Measurements from ENCODE around the gene FKBP1A. TPM values are rescaled to one million over a fixed set of nuclear protein-coding genes. Genes with fewer than 3 reads are reported as not detected.

The FKBP1A gene
- polyA plus RNA-seq, 1 experiment: 476 TPM

GRCh38 chr20:1391640-1392442 lies 1.0 kb downstream of the FKBP1A start:
- Histone ChIP-seq H3K4me3 (ENCODE audit: low read depth, low read length) (peak overlapping the region; percentile 79), H3K27me3 (ENCODE audit: control insufficient read depth, insufficient read depth, low read length) (no peaks in the 10 kb centered on the region), H3K36me3 (ENCODE audit: control insufficient read depth, insufficient read depth, low read length) (no peaks in the 10 kb centered on the region)
- ChIA-PET CTCF (interaction anchor here (0.7 to 1.5 kb wide), 7 partner anchors 10 to 181 kb away, joined by 3 to 4 read pairs (median 3); no protein-coding TSS in a partner anchor), POLR2A (interaction anchor here (0.5 kb wide), 1 partner anchor 56 kb away, joined by 5 read pairs; no protein-coding TSS in a partner anchor)
- no peak for DNase-seq (ENCODE audit: low read depth)
- no peak for TF ChIP-seq CTCF (IDR thresholded peaks at IDR 0.05; ENCODE audit: insufficient read depth, low read depth, low read length)

- no peak for DNase-seq (ENCODE audit: low read depth)
- no peak for TF ChIP-seq CTCF (IDR thresholded peaks at IDR 0.05; ENCODE audit: insufficient read depth, low read depth, low read length)
- ChIA-PET POLR2A (interaction anchor here (0.5 kb wide), 1 partner anchor 57 kb away, joined by 5 read pairs; no protein-coding TSS in a partner anchor), CTCF (interaction anchor here (1.1 to 1.4 kb wide), 3 partner anchors 15 to 180 kb away, joined by 3 to 4 read pairs (median 3); no protein-coding TSS in a partner anchor)
- Histone ChIP-seq H3K27me3 (ENCODE audit: control insufficient read depth, insufficient read depth, low read length) (no peaks in the 10 kb centered on the region), H3K36me3 (ENCODE audit: control insufficient read depth, insufficient read depth, low read length) (no peaks in the 10 kb centered on the region), H3K4me3 (ENCODE audit: low read depth, low read length) (peak overlapping the region; percentile 79; the same call in 1 of the 2 replicates)
These were observed 2.1 kb downstream of the FKBP1A start for GRCh38 chr20:1390581-1391403.

GRCh38 chr20:1389703-1390580 lies 2.9 kb downstream of the FKBP1A start:
- ChIA-PET CTCF (no interaction called here), POLR2A (no interaction called here)
- TF ChIP-seq CTCF (IDR thresholded peaks at IDR 0.05; ENCODE audit: insufficient read depth, low read depth, low read length): no peak
- H3K4me3 ChIP-seq (ENCODE audit: low read depth, low read length): no peak overlapping the region
- H3K36me3 ChIP-seq (ENCODE audit: control insufficient read depth, insufficient read depth, low read length): no peaks in the 10 kb centered on the region
- DNase-seq (ENCODE audit: low read depth): no peak
- no peaks in the 10 kb centered on the region for H3K27me3 ChIP-seq (ENCODE audit: control insufficient read depth, insufficient read depth, low read length)

GRCh38 chr20:1388741-1389483 lies 3.9 kb downstream of the FKBP1A start:
- CTCF ChIA-PET: interaction anchor here (1.3 to 1.6 kb wide), 2 partner anchors 9 to 12 kb away, joined by 3 to 5 read pairs; no protein-coding TSS in a partner anchor

More at GRCh38 chr20:1388741-1389483, 3.9 kb downstream of the FKBP1A start:
- Histone ChIP-seq H3K36me3 (ENCODE audit: control insufficient read depth, insufficient read depth, low read length) (no peaks in the 10 kb centered on the region), H3K4me3 (ENCODE audit: low read depth, low read length) (no peak overlapping the region), H3K27me3 (ENCODE audit: control insufficient read depth, insufficient read depth, low read length) (no peaks in the 10 kb centered on the region)
- no peak for TF ChIP-seq CTCF (IDR thresholded peaks at IDR 0.05; ENCODE audit: insufficient read depth, low read depth, low read length)
- POLR2A ChIA-PET: no interaction called here
- DNase-seq (ENCODE audit: low read depth): no peak

All from BJ (cell line).